H1 (cell line): Measurements from ENCODE around the gene LTBP1. TPM values are rescaled to one million over a fixed set of nuclear protein-coding genes. Genes with fewer than 3 reads are reported as not detected.

ENCODE experiments used
- CTCF ChIA-PET: fragments of 300-600 bp; sonication (Branson Sonifier 250); formaldehyde crosslinking; loops from one replicate; lab custom pipeline; 2021; ENCODE audit not compliant: partially characterized antibody; lab: Charles Lee
- POLR2A ChIA-PET: fragments of 300-600 bp; sonication (Branson Sonifier 250); formaldehyde crosslinking; loops from one replicate; lab custom pipeline; 2021; ENCODE audit warnings: inconsistent platforms; ENCODE audit not compliant: partially characterized antibody; lab: Charles Lee
- DNase-seq, 2 experiments: peaks; one replicate each; pipeline versions ENCODE4 v3.0.0 to v3.0.0-alpha.2; 2010 to 2022; ENCODE audit warnings: low spot score in 2 of 2, low read depth in 1 of 2, mixed read lengths in 1 of 2
- FAIRE-seq: peaks from 2 replicates; lab custom pipeline; 2011; peaks lifted over from hg19 to GRCh38; lab: Jason Lieb, UNC
- H2AFZ ChIP-seq: 2 replicates; pipeline ENCODE4 v1.8.1; 2012; ENCODE audit warnings: low read length, inconsistent platforms
- H2AK5ac ChIP-seq: 2 replicates; pipeline ENCODE4 v1.6.1; 2013; ENCODE audit warnings: low read depth, low read length
- H2BK120ac ChIP-seq: replicated peaks from 2 replicates; pipeline ENCODE3; 2013; ENCODE audit warnings: low read depth, low read length, inconsistent platforms
- H2BK12ac ChIP-seq: 2 replicates; pipeline ENCODE4 v1.6.1; 2013; ENCODE audit warnings: low read depth, low read length
- H2BK15ac ChIP-seq: 2 replicates; pipeline ENCODE4 v1.6.1; 2013; ENCODE audit warnings: low read length
- H2BK20ac ChIP-seq: 2 replicates; pipeline ENCODE4 v1.6.1; 2013; ENCODE audit warnings: low read length
- H2BK5ac ChIP-seq: 2 replicates; pipeline ENCODE4 v1.6.1; 2013; ENCODE audit warnings: low read depth, low read length
- H3K14ac ChIP-seq: 2 replicates; pipeline ENCODE4 v1.6.1; 2013; ENCODE audit warnings: inconsistent platforms; ENCODE audit not compliant: insufficient read length
- H3K18ac ChIP-seq: 2 replicates; pipeline ENCODE4 v1.6.1; 2013; ENCODE audit warnings: low read length; ENCODE audit errors: extremely low read depth
- H3K23ac ChIP-seq: 2 replicates; pipeline ENCODE4 v1.6.1; 2013; ENCODE audit warnings: inconsistent platforms; ENCODE audit not compliant: insufficient read length
- H3K23me2 ChIP-seq: 2 replicates; pipeline ENCODE4 v1.6.1; 2013; ENCODE audit warnings: low read depth, low read length
- H3K27ac ChIP-seq: 2 replicates; pipeline ENCODE4 v1.6.1; 2011; ENCODE audit warnings: low read depth, low read length, inconsistent platforms
- H3K27me3 ChIP-seq, 4 experiments: replicated peaks in 1 of 4; 1 replicate in 1 of 4; 2 replicates in 3 of 4; pipeline versions ENCODE4 v1.6.1 to v1.8.1; 2011 to 2013; ENCODE audit warnings: low read length in 3 of 4, mild to moderate bottlenecking in 3 of 4, inconsistent platforms in 2 of 4, mixed read lengths in 2 of 4, moderate library complexity in 1 of 4; ENCODE audit not compliant: control insufficient read depth in 3 of 4, insufficient read depth in 3 of 4; ENCODE audit errors: extremely low read depth in 1 of 4
- H3K36me3 ChIP-seq, 4 experiments: 2 replicates each; pipeline versions ENCODE4 v1.6.1 to v1.8.1; 2011 to 2013; ENCODE audit warnings: mild to moderate bottlenecking in 4 of 4, low read length in 3 of 4, moderate library complexity in 2 of 4, control low read depth in 1 of 4, inconsistent platforms in 1 of 4; ENCODE audit not compliant: insufficient read depth in 4 of 4, control insufficient read depth in 2 of 4
- H3K4ac ChIP-seq: replicated peaks from 2 replicates; pipeline ENCODE3; 2013; ENCODE audit warnings: low read length, low read depth, mixed read lengths, inconsistent platforms; ENCODE audit not compliant: insufficient read length
- H3K4me1 ChIP-seq, 4 experiments: replicated peaks in 1 of 4; 1 replicate in 1 of 4; 2 replicates in 3 of 4; pipeline versions ENCODE4 v1.6.1 to v1.8.1; 2011 to 2013; ENCODE audit warnings: low read length in 3 of 4, inconsistent platforms in 2 of 4, mixed read lengths in 1 of 4; ENCODE audit not compliant: insufficient read depth in 4 of 4, control insufficient read depth in 3 of 4
- H3K4me2 ChIP-seq, 2 experiments: 2 replicates each; pipeline versions ENCODE4 v1.6.1 to v1.8.1; 2011 to 2013; ENCODE audit warnings: low read depth in 2 of 2, low read length in 2 of 2, control low read depth in 1 of 2, inconsistent platforms in 1 of 2, mild to moderate bottlenecking in 1 of 2; ENCODE audit not compliant: insufficient read depth in 1 of 2
- H3K4me3 ChIP-seq, 4 experiments: fragments of 200-600, 300-600 bp in 1 of 4; sonication (generic), shearing (Covaris generic), sonication (Bioruptor Twin) in 1 of 4; 2 replicates each; pipeline versions ENCODE4 v1.5.1 to v1.8.1; 2011 to 2016; ENCODE audit warnings: low read length in 4 of 4, low read depth in 3 of 4, control low read depth in 2 of 4, inconsistent platforms in 2 of 4, mild to moderate bottlenecking in 2 of 4, mixed read lengths in 1 of 4, moderate library complexity in 1 of 4; ENCODE audit not compliant: insufficient read depth in 2 of 4; ENCODE audit errors: extremely low read depth in 1 of 4
- H3K56ac ChIP-seq: replicated peaks from 2 replicates; pipeline ENCODE3; 2013; ENCODE audit warnings: low read depth, mild to moderate bottlenecking, mixed read lengths, low read length, inconsistent platforms; ENCODE audit not compliant: insufficient read length
- H3K79me1 ChIP-seq: 2 replicates; pipeline ENCODE4 v1.6.1; 2013; ENCODE audit warnings: low read depth, low read length, control low read depth
- H3K79me2 ChIP-seq, 2 experiments: 2 replicates each; pipeline versions ENCODE4 v1.6.1 to v1.8.1; 2012 to 2013; ENCODE audit warnings: low read length in 2 of 2, mild to moderate bottlenecking in 2 of 2, inconsistent platforms in 1 of 2; ENCODE audit not compliant: insufficient read depth in 2 of 2, control insufficient read depth in 1 of 2
- H3K9ac ChIP-seq, 4 experiments: replicated peaks in 1 of 4; 1 replicate in 1 of 4; 2 replicates in 3 of 4; pipeline versions ENCODE4 v1.6.1 to v1.8.1; 2011 to 2013; ENCODE audit warnings: low read depth in 3 of 4, low read length in 3 of 4, control low read depth in 2 of 4, mild to moderate bottlenecking in 2 of 4, moderate library complexity in 2 of 4, inconsistent platforms in 1 of 4; ENCODE audit errors: extremely low read depth in 1 of 4
- H3K9me3 ChIP-seq, 2 experiments: 2 replicates each; pipeline versions ENCODE4 v1.6.1 to v1.8.1; 2012 to 2013; ENCODE audit warnings: mild to moderate bottlenecking in 2 of 2, moderate library complexity in 2 of 2, control low read depth in 1 of 2, inconsistent platforms in 1 of 2, low read depth in 1 of 2, low read length in 1 of 2, mixed read lengths in 1 of 2; ENCODE audit not compliant: insufficient read depth in 2 of 2
- H4K20me1 ChIP-seq, 2 experiments: replicated peaks in 1 of 2; 2 replicates each; pipeline versions ENCODE3 to v1.8.1; 2011 to 2013; ENCODE audit warnings: inconsistent platforms in 2 of 2, low read length in 2 of 2, mild to moderate bottlenecking in 1 of 2; ENCODE audit not compliant: insufficient read depth in 2 of 2, control insufficient read depth in 1 of 2
- H4K5ac ChIP-seq: 2 replicates; pipeline ENCODE4 v1.6.1; 2013; ENCODE audit warnings: low read length, low read depth, mixed read lengths, inconsistent platforms; ENCODE audit not compliant: insufficient read length
- H4K8ac ChIP-seq: 2 replicates; pipeline ENCODE4 v1.8.0; 2013; ENCODE audit warnings: mild to moderate bottlenecking, moderate library complexity, low read length, inconsistent platforms; ENCODE audit not compliant: insufficient read depth; ENCODE audit errors: extremely low read depth
- H4K91ac ChIP-seq: replicated peaks from 2 replicates; pipeline ENCODE3; 2013; ENCODE audit warnings: low read length, mixed read lengths, inconsistent platforms; ENCODE audit not compliant: insufficient read length
- FOSL1 ChIP-seq: IDR thresholded peaks from 2 replicates; pipeline ENCODE4 v1.6.1; 2011; ENCODE audit warnings: mild to moderate bottlenecking, low read depth, low read length, moderate library complexity; ENCODE audit not compliant: insufficient read depth
- KDM1A ChIP-seq: fragments of 200-600, 300-600 bp; sonication (generic); IDR thresholded peaks from 2 replicates; pipeline ENCODE4 v1.7.1; 2016; ENCODE audit warnings: mild to moderate bottlenecking, low read length, borderline replicate concordance
- KDM5A ChIP-seq: fragments of 200-600 bp; IDR thresholded peaks from 2 replicates; pipeline ENCODE4 v1.7.1; 2012; ENCODE audit warnings: mild to moderate bottlenecking, low read length, inconsistent platforms, mixed read lengths
- RAD21 ChIP-seq, 2 experiments: IDR thresholded peaks in 1 of 2; conservative IDR thresholded peaks in 1 of 2; 2 replicates each; pipeline ENCODE4 v1.6.1; 2011; ENCODE audit warnings: low read depth in 2 of 2, low read length in 2 of 2, improper control_type of control experiment in 1 of 2, inconsistent platforms in 1 of 2, mild to moderate bottlenecking in 1 of 2, moderate library complexity in 1 of 2
- RBBP5 ChIP-seq: IDR thresholded peaks from 2 replicates; pipeline ENCODE4 v1.7.1; 2012; ENCODE audit warnings: low read depth, mild to moderate bottlenecking, inconsistent platforms, low read length, moderate library complexity, borderline replicate concordance
- SIN3A ChIP-seq, 2 experiments: IDR thresholded peaks in 1 of 2; conservative IDR thresholded peaks in 1 of 2; 2 replicates each; pipeline ENCODE4 v1.6.1; 2011 to 2012; ENCODE audit warnings: low read length in 2 of 2, improper control_type of control experiment in 1 of 2, low read depth in 1 of 2, mild to moderate bottlenecking in 1 of 2
- SIRT6 ChIP-seq: IDR thresholded peaks from one replicate; pipeline ENCODE4 v1.7.1; 2012; ENCODE audit warnings: low read length, inconsistent platforms
- ZNF274 ChIP-seq: IDR thresholded peaks from 2 replicates; pipeline ENCODE4 v1.7.0; 2012; ENCODE audit warnings: low read length, borderline replicate concordance; ENCODE audit errors: extremely low read depth
- WGBS, 2 experiments: shearing (Covaris generic) in 1 of 2; methylation state at CpG; one replicate each; pipeline versions ENCODE4 v1.1.6 to v1.1.7; 2013 to 2015; ENCODE audit warnings: low lambda C conversion rate in 2 of 2, mixed read lengths in 2 of 2, inconsistent platforms in 1 of 2, low coverage in 1 of 2, missing lambda C conversion rate in 1 of 2; ENCODE audit not compliant: insufficient replicate concordance in 2 of 2, insufficient coverage in 1 of 2, insufficient read length in 1 of 2; ENCODE audit errors: extremely low coverage in 1 of 2, missing lambda C conversion rate in 1 of 2; 5-methylcytosine and 5-hydroxymethylcytosine counted together
- polyA plus RNA-seq, 7 experiments: library from polyadenylated mRNA; depleted of rRNA in 3 of 7; stranded (reverse) in 5 of 7; unstranded in 2 of 7; fragments of >200 nt in 5 of 7; fragments of 200-250 nt in 2 of 7; gene quantifications; 1 replicate in 5 of 7; 2 replicates in 1 of 7; 4 replicates in 1 of 7; pipeline versions ENCODE4 v1.2.1 to v1.2.3, GENCODE V29; 2011 to 2013; ENCODE audit warnings: missing spikeins in 2 of 7, mixed read lengths in 2 of 7
- total RNA-seq: library from RNA; stranded (reverse); fragmentation: NEBNext Ultra II Directional; extraction: Animal tissue kit (Norgen Biotek cat#: 25700); gene quantifications from 2 replicates; pipeline ENCODE4 v1.2.1, GENCODE V29; 2021
- TF ChIP-seq, protein P1 (sequence below): IDR thresholded peaks from 2 replicates; pipeline ENCODE4 v1.6.1; 2012; ENCODE audit warnings: inconsistent platforms
- TF ChIP-seq, protein P2 (sequence below), 3 experiments: IDR thresholded peaks; 1 replicate in 2 of 3; 2 replicates in 1 of 3; pipeline versions ENCODE4 v1.5.1 to v1.6.1; 2011; ENCODE audit warnings: low read length in 3 of 3, mild to moderate bottlenecking in 3 of 3, inconsistent platforms in 2 of 3, low read depth in 1 of 3, moderate library complexity in 1 of 3; ENCODE audit not compliant: insufficient read depth in 1 of 3; ENCODE audit errors: control extremely low read depth in 1 of 3

Gene LTBP1
- total and polyA plus RNA-seq, 2 of the 8 experiments (the other 6 are each of a cell fraction or from before 2014, with no cell fraction given), result 15.4 to 24.7 TPM

DNA sequence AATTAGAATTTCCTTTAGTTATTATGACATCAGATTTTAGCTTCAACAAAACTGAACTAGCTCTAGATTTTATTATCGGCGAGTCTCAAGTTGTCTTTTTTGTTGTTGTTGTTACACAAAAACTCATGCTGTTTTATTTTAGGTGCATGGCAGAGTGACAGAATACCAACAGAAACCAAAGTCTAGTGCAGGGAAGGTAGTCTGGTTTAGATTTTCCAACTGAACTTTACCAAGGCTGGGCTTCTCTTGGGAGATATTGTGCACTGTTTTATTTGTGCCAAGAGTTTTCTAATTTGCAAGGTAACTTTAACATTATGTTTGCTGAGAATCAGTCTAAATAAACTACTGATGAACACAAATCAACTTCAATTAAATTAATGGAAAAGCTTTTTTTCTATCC, 486.1 kb downstream of the LTBP1 start:
- Histone ChIP-seq H4K5ac (no peak overlapping the region), H2BK5ac (no peak overlapping the region), H2BK120ac (no peak overlapping the region), H4K20me1 (no peaks in the 10 kb centered on the region), H4K91ac (no peak overlapping the region), H3K79me1 (no peaks in the 10 kb centered on the region), H2AK5ac (no peak overlapping the region), H3K27ac (no peak overlapping the region), H2BK15ac (no peak overlapping the region), H3K14ac (no peak overlapping the region), H3K9ac (no peak overlapping the region), H4K8ac (no peak overlapping the region), H3K4ac (no peak overlapping the region), H3K4me3 (no peak overlapping the region), H3K4me2 (no peak overlapping the region), H3K9me3 (no peaks in the 10 kb centered on the region), H3K23ac (no peak overlapping the region), H3K56ac (no peak overlapping the region), H2BK12ac (no peak overlapping the region), H2BK20ac (no peak overlapping the region), H2AFZ (no peak overlapping the region), H3K4me1 (no peaks in the 10 kb centered on the region), H3K27me3 (no peaks in the 10 kb centered on the region), H3K23me2 (no peaks in the 10 kb centered on the region), H3K79me2 (no peaks in the 10 kb centered on the region), H3K18ac (no peak overlapping the region), H3K36me3 (no peaks in the 10 kb centered on the region)
- no peak for FAIRE-seq
- ChIA-PET POLR2A (interaction anchor here (0.5 kb wide), 1 partner anchor 20 kb away, joined by 3 read pairs; no protein-coding TSS in a partner anchor), CTCF (interaction anchor here (0.5 to 3.3 kb wide), 6 partner anchors 8 to 151 kb away, joined by 3 to 11 read pairs (median 5); no protein-coding TSS in a partner anchor)
- 92% methylated on average over 2 of the region's 2 CpGs; no CpG with 5 or more reads in 1 of the 2 experiments for WGBS, 2 experiments
- DNase-seq, result no peak
- TF ChIP-seq, protein P1, sequence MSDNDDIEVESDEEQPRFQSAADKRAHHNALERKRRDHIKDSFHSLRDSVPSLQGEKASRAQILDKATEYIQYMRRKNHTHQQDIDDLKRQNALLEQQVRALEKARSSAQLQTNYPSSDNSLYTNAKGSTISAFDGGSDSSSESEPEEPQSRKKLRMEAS, result no peak
- TF ChIP-seq KDM5A, result no peak
- no peak for TF ChIP-seq KDM1A
- TF ChIP-seq, protein P2, sequence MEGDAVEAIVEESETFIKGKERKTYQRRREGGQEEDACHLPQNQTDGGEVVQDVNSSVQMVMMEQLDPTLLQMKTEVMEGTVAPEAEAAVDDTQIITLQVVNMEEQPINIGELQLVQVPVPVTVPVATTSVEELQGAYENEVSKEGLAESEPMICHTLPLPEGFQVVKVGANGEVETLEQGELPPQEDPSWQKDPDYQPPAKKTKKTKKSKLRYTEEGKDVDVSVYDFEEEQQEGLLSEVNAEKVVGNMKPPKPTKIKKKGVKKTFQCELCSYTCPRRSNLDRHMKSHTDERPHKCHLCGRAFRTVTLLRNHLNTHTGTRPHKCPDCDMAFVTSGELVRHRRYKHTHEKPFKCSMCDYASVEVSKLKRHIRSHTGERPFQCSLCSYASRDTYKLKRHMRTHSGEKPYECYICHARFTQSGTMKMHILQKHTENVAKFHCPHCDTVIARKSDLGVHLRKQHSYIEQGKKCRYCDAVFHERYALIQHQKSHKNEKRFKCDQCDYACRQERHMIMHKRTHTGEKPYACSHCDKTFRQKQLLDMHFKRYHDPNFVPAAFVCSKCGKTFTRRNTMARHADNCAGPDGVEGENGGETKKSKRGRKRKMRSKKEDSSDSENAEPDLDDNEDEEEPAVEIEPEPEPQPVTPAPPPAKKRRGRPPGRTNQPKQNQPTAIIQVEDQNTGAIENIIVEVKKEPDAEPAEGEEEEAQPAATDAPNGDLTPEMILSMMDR (IDR thresholded peaks at IDR 0.05; ENCODE audit: control extremely low read depth in 1 of 3, insufficient read depth in 1 of 3, low read depth in 1 of 3, low read length in 3 of 3), result no peak
- no peak for TF ChIP-seq SIN3A (conservative IDR thresholded peaks at IDR 0.05 in 1 of 2, IDR thresholded peaks at IDR 0.05 in 1 of 2; ENCODE audit: low read depth in 1 of 2, low read length in 2 of 2)
- no peak for TF ChIP-seq FOSL1
- TF ChIP-seq ZNF274, result no peak
- TF ChIP-seq SIRT6, result no peak
- no peak for TF ChIP-seq RBBP5
- TF ChIP-seq RAD21 (IDR thresholded peaks at IDR 0.05 in 1 of 2, conservative IDR thresholded peaks at IDR 0.05 in 1 of 2; ENCODE audit: low read depth in 2 of 2, low read length in 2 of 2), result no peak
